ENCODE measurements around the gene KIFC1.
A peak's percentile ranks its signal among the peaks of the same experiment; 100 is the strongest.
"Not testable (repeated sequence)": the region's sequence is repeated elsewhere in the genome, so short reads cannot be mapped to it uniquely, and the experiment has no call there.

The KIFC1 gene

GRCh38 chr6:33391278-33391921 is at the start of gene KIFC1:
Gene KIFC1 (plus strand): TSS chr6:33391823. CDS start chr6:33391986, 163 bp downstream.
- peak; percentile 99 for DNase-seq (ENCODE audit: low read depth in 2 of 2)

- DNase-seq (ENCODE audit: low read depth in 2 of 2), result not testable (repeated sequence)
Observed at GRCh38 chr6:33343606-33343952, 48.0 kb upstream of the KIFC1 start.

- no peak for DNase-seq (ENCODE audit: low read depth in 2 of 2)
Observed at GRCh38 chr6:33343953-33344611, 47.5 kb upstream of the KIFC1 start.

GRCh38 chr6:33344701-33345697 is 46.6 kb upstream of the KIFC1 start:
- DNase-seq (ENCODE audit: low read depth in 2 of 2), result peak in 1 of 2 experiments; percentile 44

GRCh38 chr6:33346972-33347371 is 44.7 kb upstream of the KIFC1 start:
- not testable (repeated sequence) for DNase-seq (ENCODE audit: low read depth in 2 of 2)

- DNase-seq (ENCODE audit: low read depth in 2 of 2), result no peak
Observed at GRCh38 chr6:33347816-33348215, 43.8 kb upstream of the KIFC1 start.

- not testable (repeated sequence) for DNase-seq (ENCODE audit: low read depth in 2 of 2)
Observed at GRCh38 chr6:33355860-33356259, 35.8 kb upstream of the KIFC1 start.

GRCh38 chr6:33356295-33356694 is 35.3 kb upstream of the KIFC1 start:
- DNase-seq (ENCODE audit: low read depth in 2 of 2), result no peak

- not testable (repeated sequence) for DNase-seq (ENCODE audit: low read depth in 2 of 2)
Observed at GRCh38 chr6:33357160-33357871, 34.3 kb upstream of the KIFC1 start.

GRCh38 chr6:33359331-33359730 is 32.3 kb upstream of the KIFC1 start:
- no peak for DNase-seq (ENCODE audit: low read depth in 2 of 2)

- DNase-seq (ENCODE audit: low read depth in 2 of 2), result not testable (repeated sequence)
Observed at GRCh38 chr6:33363486-33363885, 28.1 kb upstream of the KIFC1 start.

- not testable (repeated sequence) for DNase-seq (ENCODE audit: low read depth in 2 of 2)
Observed at GRCh38 chr6:33364475-33365205, 27.0 kb upstream of the KIFC1 start.

- DNase-seq (ENCODE audit: low read depth in 2 of 2), result not testable (repeated sequence)
Observed at GRCh38 chr6:33365206-33365971, 26.2 kb upstream of the KIFC1 start.

GRCh38 chr6:33367009-33367714 is 24.5 kb upstream of the KIFC1 start:
- DNase-seq (ENCODE audit: low read depth in 2 of 2), result no peak

GRCh38 chr6:33367715-33368025 is 24.0 kb upstream of the KIFC1 start:
- DNase-seq (ENCODE audit: low read depth in 2 of 2), result not testable (repeated sequence)

GRCh38 chr6:33371901-33372300 is 19.7 kb upstream of the KIFC1 start:
- not testable (repeated sequence) for DNase-seq (ENCODE audit: low read depth in 2 of 2)

- DNase-seq (ENCODE audit: low read depth in 2 of 2), result no peak
Observed at GRCh38 chr6:33372526-33373123, 19.0 kb upstream of the KIFC1 start.

- no peak for DNase-seq (ENCODE audit: low read depth in 2 of 2)
Observed at GRCh38 chr6:33373960-33374910, 17.4 kb upstream of the KIFC1 start.
